Measurements from ENCODE around the gene GRIK3. TPM values are rescaled to one million over a fixed set of nuclear protein-coding genes. Genes with fewer than 3 reads are reported as not detected.

The GRIK3 gene
- polyA plus RNA-seq, 1 donor (not counting 4 experiments of a cell fraction or from before 2014, with no cell fraction given), result not detected

- H3K4me2 ChIP-seq (ENCODE audit: control insufficient read depth, extremely low read depth, insufficient read depth, low read depth, low read length), result no peak overlapping the region
Observed at GRCh38 chr1:36846357-36846756, 188.0 kb downstream of the GRIK3 start.

DNA sequence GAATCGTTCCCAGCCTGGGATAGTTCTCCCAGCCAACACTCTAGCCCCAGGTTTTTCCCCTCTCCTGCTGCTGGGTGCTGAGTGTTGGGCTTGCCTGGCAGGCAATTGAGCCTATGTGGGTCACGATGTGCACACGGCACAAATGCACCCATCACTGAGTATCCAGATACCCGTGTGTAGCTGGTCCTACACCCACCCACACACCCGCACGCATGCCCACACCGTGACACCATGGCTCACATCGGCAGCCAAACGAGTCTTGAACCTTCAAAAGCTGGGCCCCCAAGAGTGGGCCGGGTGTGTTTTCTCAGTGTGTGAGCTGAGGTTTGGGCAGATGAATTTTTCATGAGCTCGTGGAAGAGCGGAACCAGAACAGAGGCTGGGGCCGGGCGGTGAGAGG, 188.5 kb downstream of the GRIK3 start:
- Histone ChIP-seq H3K27ac (ENCODE audit: control insufficient read depth, insufficient read depth, low read length) (no peak overlapping the region), H3K9ac (ENCODE audit: control insufficient read depth, extremely low read depth, insufficient read depth, low read length) (no peak overlapping the region), H3K9me3 (ENCODE audit: control insufficient read depth, low read depth, low read length) (no peaks in the 10 kb centered on the region), H3K27me3 (ENCODE audit: control insufficient read depth, extremely low read depth, insufficient read depth, low read length) (no peaks in the 10 kb centered on the region), H3K79me2 (ENCODE audit: control insufficient read depth, insufficient read depth, low read length) (no peaks in the 10 kb centered on the region), H3K4me3 (ENCODE audit: control insufficient read depth in 2 of 3, extremely low read depth in 1 of 3, insufficient read depth in 2 of 3, low read depth in 1 of 3, low read length in 3 of 3) (no peak overlapping the region), H3K36me3 (ENCODE audit: control insufficient read depth in 2 of 2, extremely low read depth in 1 of 2, insufficient read depth in 2 of 2, low read length in 2 of 2) (no peaks in the 10 kb centered on the region), H3K4me2 (ENCODE audit: control insufficient read depth, extremely low read depth, insufficient read depth, low read depth, low read length) (no peak overlapping the region), H4K20me1 (ENCODE audit: control insufficient read depth, extremely low read depth, insufficient read depth, low read length) (no peaks in the 10 kb centered on the region), H3K4me1 (ENCODE audit: control insufficient read depth, extremely low read depth, insufficient read depth, low read length) (no peaks in the 10 kb centered on the region), H3K9me1 (ENCODE audit: control insufficient read depth, extremely low read depth, insufficient read depth, low read length) (no peaks in the 10 kb centered on the region), H2AFZ (ENCODE audit: control insufficient read depth, low read length) (no peak overlapping the region)
- TF ChIP-seq EZH2 (IDR thresholded peaks at IDR 0.05; ENCODE audit: low read length) (no peak), CTCF (optimal IDR thresholded peaks at IDR 0.05 in 1 of 3, IDR thresholded peaks at IDR 0.05 in 1 of 3, conservative IDR thresholded peaks at IDR 0.05 in 1 of 3; ENCODE audit: extremely low read depth in 1 of 3, insufficient read depth in 2 of 3, low read length in 3 of 3) (no peak)
- dilution Hi-C loops (cut with MboI; ENCODE audit: extremely low pct_ligation_motif_present, low sequenced_read_pairs), result no loop called here
- no peak for DNase-seq (ENCODE audit: low read depth, low spot score)
- FAIRE-seq, result no peak

More at GRCh38 chr1:36846357-36846756, 188.0 kb downstream of the GRIK3 start:
- DNase-seq (ENCODE audit: low read depth, low spot score), result no peak
- dilution Hi-C loops (cut with MboI; ENCODE audit: extremely low pct_ligation_motif_present, low sequenced_read_pairs), result no loop called here
- H3K27me3 ChIP-seq (ENCODE audit: control insufficient read depth, extremely low read depth, insufficient read depth, low read length), result no peaks in the 10 kb centered on the region
- H3K36me3 ChIP-seq (ENCODE audit: control insufficient read depth in 2 of 2, extremely low read depth in 1 of 2, insufficient read depth in 2 of 2, low read length in 2 of 2), result no peaks in the 10 kb centered on the region
- H3K9me3 ChIP-seq (ENCODE audit: control insufficient read depth, low read depth, low read length), result no peaks in the 10 kb centered on the region
- no peaks in the 10 kb centered on the region for H3K4me1 ChIP-seq (ENCODE audit: control insufficient read depth, extremely low read depth, insufficient read depth, low read length)
- H3K9ac ChIP-seq (ENCODE audit: control insufficient read depth, extremely low read depth, insufficient read depth, low read length), result no peak overlapping the region
- no peaks in the 10 kb centered on the region for H3K9me1 ChIP-seq (ENCODE audit: control insufficient read depth, extremely low read depth, insufficient read depth, low read length)
- H3K4me3 ChIP-seq (ENCODE audit: control insufficient read depth in 2 of 3, extremely low read depth in 1 of 3, insufficient read depth in 2 of 3, low read depth in 1 of 3, low read length in 3 of 3), result no peak overlapping the region
- H3K79me2 ChIP-seq (ENCODE audit: control insufficient read depth, insufficient read depth, low read length), result no peaks in the 10 kb centered on the region
- H2AFZ ChIP-seq (ENCODE audit: control insufficient read depth, low read length), result no peak overlapping the region
- H4K20me1 ChIP-seq (ENCODE audit: control insufficient read depth, extremely low read depth, insufficient read depth, low read length), result no peaks in the 10 kb centered on the region
- FAIRE-seq, result no peak
- no peak overlapping the region for H3K27ac ChIP-seq (ENCODE audit: control insufficient read depth, insufficient read depth, low read length)
- TF ChIP-seq EZH2 (IDR thresholded peaks at IDR 0.05; ENCODE audit: low read length) (no peak), CTCF (optimal IDR thresholded peaks at IDR 0.05 in 1 of 3, IDR thresholded peaks at IDR 0.05 in 1 of 3, conservative IDR thresholded peaks at IDR 0.05 in 1 of 3; ENCODE audit: extremely low read depth in 1 of 3, insufficient read depth in 2 of 3, low read length in 3 of 3) (no peak)
